NB4 (cell line): ENCODE measurements around the gene CAMTA1.

Source experiments
- MAX ChIP-seq: IDR thresholded peaks from 2 replicates; pipeline ENCODE4 v1.6.1; 2011; ENCODE audit warnings: low read depth, low read length
- MYC ChIP-seq: IDR thresholded peaks from 2 replicates; pipeline ENCODE4 v1.6.1; 2011; ENCODE audit warnings: low read depth, low read length
- POLR2A ChIP-seq: IDR thresholded peaks from 2 replicates; pipeline ENCODE4 v1.6.1; 2011; ENCODE audit warnings: mild to moderate bottlenecking; ENCODE audit not compliant: insufficient read length; ENCODE audit errors: extremely low read depth
- TF ChIP-seq, protein P1 (sequence below): IDR thresholded peaks from one replicate; pipeline ENCODE4 v1.5.1; 2012; ENCODE audit warnings: low read depth, low read length

GRCh38 chr1:7076117-7076516 is 290.9 kb downstream of the CAMTA1 start:
- TF ChIP-seq POLR2A, result no peak
- TF ChIP-seq, protein P1, sequence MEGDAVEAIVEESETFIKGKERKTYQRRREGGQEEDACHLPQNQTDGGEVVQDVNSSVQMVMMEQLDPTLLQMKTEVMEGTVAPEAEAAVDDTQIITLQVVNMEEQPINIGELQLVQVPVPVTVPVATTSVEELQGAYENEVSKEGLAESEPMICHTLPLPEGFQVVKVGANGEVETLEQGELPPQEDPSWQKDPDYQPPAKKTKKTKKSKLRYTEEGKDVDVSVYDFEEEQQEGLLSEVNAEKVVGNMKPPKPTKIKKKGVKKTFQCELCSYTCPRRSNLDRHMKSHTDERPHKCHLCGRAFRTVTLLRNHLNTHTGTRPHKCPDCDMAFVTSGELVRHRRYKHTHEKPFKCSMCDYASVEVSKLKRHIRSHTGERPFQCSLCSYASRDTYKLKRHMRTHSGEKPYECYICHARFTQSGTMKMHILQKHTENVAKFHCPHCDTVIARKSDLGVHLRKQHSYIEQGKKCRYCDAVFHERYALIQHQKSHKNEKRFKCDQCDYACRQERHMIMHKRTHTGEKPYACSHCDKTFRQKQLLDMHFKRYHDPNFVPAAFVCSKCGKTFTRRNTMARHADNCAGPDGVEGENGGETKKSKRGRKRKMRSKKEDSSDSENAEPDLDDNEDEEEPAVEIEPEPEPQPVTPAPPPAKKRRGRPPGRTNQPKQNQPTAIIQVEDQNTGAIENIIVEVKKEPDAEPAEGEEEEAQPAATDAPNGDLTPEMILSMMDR, result no peak
- TF ChIP-seq MAX, result no peak
- no peak for TF ChIP-seq MYC
